Neural progenitor cell (in vitro differentiated cells): ENCODE results near the gene GAS2.

ENCODE experiments used
- CTCF ChIP-seq: fragments of 200-600 bp; sonication (generic); IDR thresholded peaks from 2 replicates; pipeline ENCODE4 v1.5.1; 2017; ENCODE audit warnings: antibody characterized with exemption, mild to moderate bottlenecking
- EZH2 ChIP-seq: fragments of 200-600 bp; sonication (generic); IDR thresholded peaks from 2 replicates; pipeline ENCODE4 v1.6.1; 2017; ENCODE audit warnings: antibody characterized with exemption, mild to moderate bottlenecking, moderate library complexity
- EZH2phosphoT487 ChIP-seq: fragments of 200-600 bp; sonication (generic); IDR thresholded peaks from 2 replicates; pipeline ENCODE4 v1.6.1; 2017; ENCODE audit warnings: antibody characterized with exemption

- no peak for TF ChIP-seq CTCF
- no peak for TF ChIP-seq EZH2
- TF ChIP-seq EZH2phosphoT487 = no peak
Observed at GRCh38 chr11:22795914-22796313, 129.5 kb downstream of the GAS2 start.
